Activated CD4-positive, alpha-beta T cell treated with anti-CD3 and anti-CD28 coated beads, Interleukin-10, Interleukin-2, amounts not matched to agents 100 ng/mL and 50 ng/mL, durations not matched to agents 16 hours and 8 hours (primary cell): ENCODE measurements around the gene CEP120.
"Not testable (repeated sequence)": the region's sequence is repeated elsewhere in the genome, so short reads cannot be mapped to it uniquely, and the experiment has no call there.

Experiments
- DNase-seq: peaks from one replicate; pipeline ENCODE4 v3.0.0-alpha.2; 2020

CEP120 gene

GRCh38 chr5:123423278-123424149 lies at the start of gene CEP120:
CEP120 (minus strand) TSS chr5:123423403; CDS start chr5:123422998, 405 bp downstream.
- peak; percentile 99 for DNase-seq

- DNase-seq, result no peak
Observed at GRCh38 chr5:123472150-123472924, 49.1 kb upstream of the CEP120 start.

- DNase-seq, result no peak
Observed at GRCh38 chr5:123471385-123471784, 48.2 kb upstream of the CEP120 start.

GRCh38 chr5:123466839-123467238 lies 43.6 kb upstream of the CEP120 start:
- not testable (repeated sequence) for DNase-seq

GRCh38 chr5:123460296-123460729 lies 37.1 kb upstream of the CEP120 start:
- DNase-seq, result peak; percentile 46

GRCh38 chr5:123458994-123459393 lies 35.8 kb upstream of the CEP120 start:
- DNase-seq, result not testable (repeated sequence)

- no peak for DNase-seq
Observed at GRCh38 chr5:123456242-123456641, 33.0 kb upstream of the CEP120 start.

- no peak for DNase-seq
Observed at GRCh38 chr5:123455640-123456039, 32.4 kb upstream of the CEP120 start.

- DNase-seq, result no peak
Observed at GRCh38 chr5:123455095-123455494, 31.9 kb upstream of the CEP120 start.

- no peak for DNase-seq
Observed at GRCh38 chr5:123454259-123454911, 31.2 kb upstream of the CEP120 start.

- DNase-seq, result no peak
Observed at GRCh38 chr5:123452401-123452800, 29.2 kb upstream of the CEP120 start.

GRCh38 chr5:123451047-123451446 lies 27.8 kb upstream of the CEP120 start:
- DNase-seq, result no peak

- DNase-seq, result no peak
Observed at GRCh38 chr5:123450640-123451039, 27.4 kb upstream of the CEP120 start.

- no peak for DNase-seq
Observed at GRCh38 chr5:123450114-123450513, 26.9 kb upstream of the CEP120 start.

GRCh38 chr5:123449424-123449974 lies 26.3 kb upstream of the CEP120 start:
- no peak for DNase-seq

- DNase-seq, result no peak
Observed at GRCh38 chr5:123448743-123449142, 25.5 kb upstream of the CEP120 start.

- peak; percentile 77 for DNase-seq
Observed at GRCh38 chr5:123448017-123448617, 24.9 kb upstream of the CEP120 start.

GRCh38 chr5:123444016-123444415 lies 20.8 kb upstream of the CEP120 start:
- no peak for DNase-seq

GRCh38 chr5:123441408-123441807 lies 18.2 kb upstream of the CEP120 start:
- peak; percentile 91 for DNase-seq

- no peak for DNase-seq
Observed at GRCh38 chr5:123440456-123441181, 17.4 kb upstream of the CEP120 start.

- no peak for DNase-seq
Observed at GRCh38 chr5:123439709-123440108, 16.5 kb upstream of the CEP120 start.

- peak; percentile 69 for DNase-seq
Observed at GRCh38 chr5:123438902-123439301, 15.7 kb upstream of the CEP120 start.
